ENCODE measurements around the gene NRIP1.
A peak's percentile ranks its signal among the peaks of the same experiment; 100 is the strongest.

NRIP1 gene

GRCh38 chr21:15080526-15080925 lies 15.7 kb upstream of the NRIP1 start:
- DNase-seq (ENCODE audit: low spot score in 2 of 2): no peak
- ATAC-seq: no peak
- Mint-ChIP-seq H3K9me3 (no peaks in the 10 kb centered on the region), H3K27ac (no peak overlapping the region), H3K4me1 (no peaks in the 10 kb centered on the region), H3K36me3 (no peaks in the 10 kb centered on the region), H3K4me3 (no peak overlapping the region)

GRCh38 chr21:15079269-15079668 lies 14.5 kb upstream of the NRIP1 start:
- Mint-ChIP-seq H3K4me1 (no peaks in the 10 kb centered on the region), H3K9me3 (no peaks in the 10 kb centered on the region)
- ATAC-seq: no peak

GRCh38 chr21:15078180-15078579 lies 13.4 kb upstream of the NRIP1 start:
- Mint-ChIP-seq H3K4me1 (no peaks in the 10 kb centered on the region), H3K27ac (no peak overlapping the region), H3K4me3 (no peak overlapping the region), H3K36me3 (no peaks in the 10 kb centered on the region), H3K9me3 (no peaks in the 10 kb centered on the region)
- no peak for ATAC-seq
- no peak for DNase-seq (ENCODE audit: low spot score in 2 of 2)

More at GRCh38 chr21:15079269-15079668, 14.5 kb upstream of the NRIP1 start:
- H3K27ac Mint-ChIP-seq: no peak overlapping the region
- H3K4me3 Mint-ChIP-seq: no peak overlapping the region
- no peaks in the 10 kb centered on the region for H3K36me3 Mint-ChIP-seq
- no peak for DNase-seq (ENCODE audit: low spot score in 2 of 2)

GRCh38 chr21:15077529-15078145 lies 12.8 kb upstream of the NRIP1 start:
- Mint-ChIP-seq H3K27ac (no peak overlapping the region), H3K4me3 (no peak overlapping the region), H3K36me3 (no peaks in the 10 kb centered on the region), H3K9me3 (no peaks in the 10 kb centered on the region), H3K4me1 (no peaks in the 10 kb centered on the region)
- ATAC-seq (no peak), DNase-seq (ENCODE audit: low spot score in 2 of 2) (no peak)

DNA sequence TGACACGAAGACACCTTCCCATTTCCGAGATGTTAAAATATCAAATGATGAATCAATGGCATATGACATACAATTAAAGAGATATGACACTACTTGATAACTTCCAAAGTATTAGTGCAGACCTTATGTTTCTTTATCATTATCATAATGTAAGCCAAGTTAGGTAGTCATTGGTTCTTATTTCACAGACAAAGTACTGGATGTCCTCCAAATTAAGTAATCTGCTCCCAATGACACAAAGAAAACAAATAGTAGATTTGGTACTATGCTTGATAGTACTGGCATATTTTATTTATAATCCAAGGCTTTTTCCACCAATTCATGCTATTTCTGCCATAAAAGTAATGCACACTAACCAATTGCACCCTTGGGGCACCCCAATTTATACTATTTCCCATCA lies 11.9 kb upstream of the NRIP1 start:
- Mint-ChIP-seq H3K4me3 (no peak overlapping the region), H3K4me1 (no peaks in the 10 kb centered on the region), H3K36me3 (no peaks in the 10 kb centered on the region), H3K9me3 (no peaks in the 10 kb centered on the region), H3K27ac (no peak overlapping the region)
- no peak for ATAC-seq
- no peak for DNase-seq (ENCODE audit: low spot score in 2 of 2)

DNA sequence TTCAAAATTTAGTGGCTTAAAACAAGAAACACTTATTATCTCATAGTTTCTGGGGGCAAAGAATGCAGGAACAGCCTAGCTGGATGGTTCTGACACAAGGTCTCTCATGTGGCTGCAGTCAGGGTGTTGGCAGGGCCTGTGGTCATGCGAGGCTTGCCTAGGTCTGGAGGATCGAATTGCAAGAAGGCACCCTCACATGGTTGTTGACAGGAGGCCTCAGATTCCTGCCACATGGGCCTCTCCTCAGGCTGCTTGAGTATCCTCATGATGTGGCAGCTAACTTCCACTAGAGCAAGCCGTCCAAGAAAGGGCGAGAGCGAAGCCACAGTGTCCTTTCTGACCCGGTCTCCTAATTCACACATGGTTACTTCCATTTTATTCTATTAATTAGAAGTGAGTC lies 6.2 kb upstream of the NRIP1 start:
- Mint-ChIP-seq H3K4me3 (no peak overlapping the region), H3K36me3 (no peaks in the 10 kb centered on the region), H3K4me1 (peaks cover 3% of the 10 kb centered on the region), H3K9me3 (no peaks in the 10 kb centered on the region), H3K27ac (no peak overlapping the region)
- DNase-seq (ENCODE audit: low spot score in 2 of 2): no peak
- no peak for ATAC-seq

- ATAC-seq (peak; percentile 35), DNase-seq (ENCODE audit: low spot score in 2 of 2) (no peak)
- H3K9me3 Mint-ChIP-seq: no peaks in the 10 kb centered on the region
- H3K4me3 Mint-ChIP-seq: peak overlapping the region; percentile 92
- H3K4me1 Mint-ChIP-seq: peaks cover 35% of the 10 kb centered on the region
- H3K27ac Mint-ChIP-seq: peak overlapping the region; percentile 94
- peaks cover 7% of the 10 kb centered on the region for H3K36me3 Mint-ChIP-seq
Measured at GRCh38 chr21:15066123-15066575, 1.3 kb upstream of the NRIP1 start.

DNA sequence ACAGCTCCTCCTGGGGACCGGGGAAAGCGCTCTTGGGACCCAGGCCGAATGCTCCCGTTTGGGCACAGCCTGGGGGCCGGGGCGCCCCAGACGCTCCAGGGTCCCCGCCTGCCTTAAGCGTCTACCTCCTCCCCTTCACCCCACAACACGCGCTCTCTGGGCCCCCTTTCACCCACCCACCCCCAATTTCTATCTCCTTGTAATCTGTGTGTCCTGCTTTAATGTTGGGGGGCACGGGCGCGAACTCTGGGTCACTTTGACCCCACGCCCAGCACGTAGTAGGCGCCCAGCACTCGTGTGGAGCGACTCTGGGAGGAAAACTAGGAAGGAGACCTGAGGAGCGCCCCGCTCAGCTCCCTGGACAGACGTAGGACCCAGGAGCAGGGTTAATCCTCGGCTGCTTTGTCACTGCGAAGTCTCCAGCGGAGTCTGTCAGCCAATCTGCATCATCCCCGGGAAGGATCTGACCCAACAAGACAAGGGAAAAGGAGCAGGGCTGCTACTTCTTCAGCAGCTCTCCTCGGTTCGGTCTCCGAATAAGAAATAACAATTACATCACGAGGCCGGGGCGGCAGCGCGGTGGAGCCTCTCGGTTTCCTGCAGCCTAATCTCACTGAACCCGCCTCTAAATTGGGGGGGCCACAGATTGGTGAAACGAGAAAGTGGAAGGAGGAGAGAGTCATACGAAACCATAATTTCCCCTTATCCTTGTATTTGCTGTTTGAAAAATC lies 757 bp upstream of the NRIP1 start:
- ATAC-seq (peak; percentile 53), DNase-seq (ENCODE audit: low spot score in 2 of 2) (peak; percentile 38 to 80)
- H3K4me1 Mint-ChIP-seq: peaks cover 41% of the 10 kb centered on the region
- H3K4me3 Mint-ChIP-seq: peak overlapping the region; percentile 92
- H3K9me3 Mint-ChIP-seq: no peaks in the 10 kb centered on the region
- peak overlapping the region; percentile 94 for H3K27ac Mint-ChIP-seq
- H3K36me3 Mint-ChIP-seq: peaks cover 7% of the 10 kb centered on the region

GRCh38 chr21:15063814-15064575 lies 805 bp downstream of the NRIP1 start:
- Mint-ChIP-seq H3K27ac (peak overlapping the region; percentile 91), H3K36me3 (peaks cover 7% of the 10 kb centered on the region), H3K4me1 (peaks cover 43% of the 10 kb centered on the region), H3K9me3 (no peaks in the 10 kb centered on the region), H3K4me3 (peak overlapping the region; percentile 80)
- DNase-seq (ENCODE audit: low spot score in 2 of 2) (peak in 1 of 2 donors; percentile 3), ATAC-seq (peak; percentile 0)

DNA sequence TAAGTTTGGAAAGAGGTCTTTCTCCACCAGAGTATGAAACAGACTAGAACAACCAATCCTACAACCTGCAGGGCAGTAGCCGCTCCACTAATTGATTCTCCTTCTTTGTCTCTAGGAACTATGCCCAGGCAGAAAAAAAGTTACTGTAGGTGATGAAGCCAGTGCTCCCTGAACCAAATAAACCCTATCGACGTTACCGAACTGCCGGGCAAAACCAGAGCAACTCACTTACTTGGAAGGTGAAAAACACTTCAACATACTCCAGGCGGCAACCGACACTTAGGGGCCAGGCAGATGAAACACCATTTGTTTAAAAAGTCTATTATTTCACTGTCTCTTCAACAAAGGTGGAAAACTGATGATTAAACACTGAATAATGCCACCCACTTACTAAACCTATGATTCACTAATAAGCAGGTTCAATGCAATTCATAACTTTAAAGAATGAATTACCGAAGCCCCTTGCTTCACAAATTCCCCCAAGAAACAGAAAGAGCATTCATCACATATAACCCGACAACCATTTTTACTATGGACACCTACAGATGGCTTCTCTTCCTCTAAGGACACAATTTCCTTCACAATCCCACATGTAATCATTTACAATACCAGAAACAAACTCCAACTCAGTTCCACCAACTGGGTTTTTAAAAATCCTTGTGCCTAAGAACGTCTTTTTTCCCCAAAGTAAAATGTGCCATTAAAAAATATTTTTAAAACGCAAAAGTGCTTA lies 1.6 kb downstream of the NRIP1 start:
- peak overlapping the region; percentile 80 for H3K4me3 Mint-ChIP-seq
- H3K36me3 Mint-ChIP-seq: peaks cover 7% of the 10 kb centered on the region
- no peaks in the 10 kb centered on the region for H3K9me3 Mint-ChIP-seq
- H3K4me1 Mint-ChIP-seq: peaks cover 49% of the 10 kb centered on the region
- ATAC-seq (no peak), DNase-seq (ENCODE audit: low spot score in 2 of 2) (no peak)
- peak overlapping the region; percentile 91 for H3K27ac Mint-ChIP-seq

DNA sequence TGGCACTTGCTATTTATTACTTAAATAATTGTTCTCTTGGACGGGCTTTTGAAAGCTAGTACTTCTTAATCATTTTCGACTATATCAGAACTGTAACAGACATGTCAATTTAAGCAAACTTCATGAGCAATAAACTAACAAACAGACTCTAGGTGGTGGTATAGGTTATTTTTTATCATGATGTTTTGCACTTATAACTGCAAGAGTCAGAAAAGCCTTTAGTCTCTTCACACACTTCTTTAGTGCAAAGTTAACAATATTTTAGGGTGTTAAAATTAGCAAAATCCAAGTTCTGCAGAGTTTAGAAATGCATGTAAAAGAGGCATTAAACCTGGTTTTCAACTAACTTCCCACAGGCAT lies 2.2 kb downstream of the NRIP1 start:
- H3K27ac Mint-ChIP-seq: peak overlapping the region; percentile 91
- no peak for ATAC-seq
- H3K4me3 Mint-ChIP-seq: peak overlapping the region; percentile 80
- peaks cover 7% of the 10 kb centered on the region for H3K36me3 Mint-ChIP-seq
- no peaks in the 10 kb centered on the region for H3K9me3 Mint-ChIP-seq
- DNase-seq (ENCODE audit: low spot score in 2 of 2): no peak
- H3K4me1 Mint-ChIP-seq: peaks cover 53% of the 10 kb centered on the region

DNA sequence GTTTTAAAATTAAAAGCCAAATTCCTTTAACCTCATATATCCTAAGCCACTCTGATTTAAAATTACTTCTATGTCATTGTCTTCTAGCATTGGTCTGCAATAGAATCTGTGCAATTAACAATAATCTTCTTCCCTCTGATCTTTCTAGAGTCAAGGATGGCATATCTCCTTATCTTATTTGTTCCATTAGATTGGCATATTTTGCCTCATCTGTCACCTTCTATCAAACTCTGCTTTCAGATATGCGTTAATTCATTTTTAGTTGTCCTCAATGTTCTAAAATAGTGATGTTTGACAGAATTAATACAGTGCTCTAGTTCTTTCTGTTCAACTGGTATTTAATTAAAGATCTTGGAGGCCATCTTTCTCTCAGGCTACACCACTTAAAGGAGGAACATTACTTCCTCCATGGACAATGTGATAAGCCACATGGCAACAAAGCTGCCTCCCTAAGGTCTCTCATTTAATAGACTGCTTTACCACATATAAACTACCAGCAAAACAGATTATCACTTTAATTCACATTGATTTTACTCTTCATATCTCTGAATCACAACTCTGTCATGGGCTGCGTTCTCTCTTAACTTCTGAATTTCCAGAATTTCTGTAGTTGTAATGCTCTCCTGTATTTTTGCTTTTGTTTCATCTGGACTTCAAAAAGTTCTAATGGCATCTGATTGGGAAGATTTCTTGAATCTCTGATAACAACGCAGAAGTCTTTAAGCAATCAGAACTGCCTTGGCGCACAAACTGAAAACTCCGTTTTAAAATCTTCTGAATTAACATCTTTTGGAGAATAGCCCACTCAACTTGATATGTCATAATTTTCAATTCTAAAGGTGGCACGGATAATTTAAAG lies 2.8 kb downstream of the NRIP1 start:
- H3K9me3 Mint-ChIP-seq: no peaks in the 10 kb centered on the region
- DNase-seq (ENCODE audit: low spot score in 2 of 2): no peak
- H3K27ac Mint-ChIP-seq: peak overlapping the region; percentile 91

GRCh38 chr21:15061279-15061678 lies 3.5 kb downstream of the NRIP1 start:
- Mint-ChIP-seq H3K4me1 (peaks cover 63% of the 10 kb centered on the region), H3K36me3 (peaks cover 7% of the 10 kb centered on the region)

More for the DNA sequence above, 2.8 kb downstream of the NRIP1 start:
- ATAC-seq: no peak
- Mint-ChIP-seq H3K36me3 (peaks cover 7% of the 10 kb centered on the region), H3K4me3 (peak overlapping the region; percentile 80), H3K4me1 (peaks cover 57% of the 10 kb centered on the region)

GRCh38 chr21:15060543-15061175 lies 4.1 kb downstream of the NRIP1 start:
- peak overlapping the region; percentile 80 for H3K4me3 Mint-ChIP-seq
- DNase-seq (ENCODE audit: low spot score in 2 of 2) (no peak), ATAC-seq (no peak)
- peaks cover 57% of the 10 kb centered on the region for H3K4me1 Mint-ChIP-seq
- H3K36me3 Mint-ChIP-seq: peaks cover 7% of the 10 kb centered on the region
- no peaks in the 10 kb centered on the region for H3K9me3 Mint-ChIP-seq
- peak overlapping the region; percentile 1 for H3K27ac Mint-ChIP-seq

More at GRCh38 chr21:15061279-15061678, 3.5 kb downstream of the NRIP1 start:
- DNase-seq (ENCODE audit: low spot score in 2 of 2) (no peak), ATAC-seq (no peak)
- Mint-ChIP-seq H3K9me3 (no peaks in the 10 kb centered on the region), H3K4me3 (peak overlapping the region; percentile 80), H3K27ac (peak overlapping the region; percentile 91)
